HG02852 (cell line): ENCODE results near the gene MAST2.

ENCODE experiments used
- ATAC-seq: cut with Tn5 transposase; IDR thresholded peaks from one replicate; pipeline ENCODE4 v1.9.1; 2021; ENCODE audit warnings: mild to moderate bottlenecking, moderate library complexity; ENCODE audit not compliant: unreplicated experiment

The MAST2 gene

GRCh38 chr1:45974541-45975269 is 171.3 kb downstream of the MAST2 start:
- no peak for ATAC-seq

- no peak for ATAC-seq
Measured at GRCh38 chr1:45976623-45977022, 173.2 kb downstream of the MAST2 start.

GRCh38 chr1:45979074-45979777 is 175.8 kb downstream of the MAST2 start:
- ATAC-seq, result no peak

- ATAC-seq, result no peak
Measured at GRCh38 chr1:45979778-45980176, 176.4 kb downstream of the MAST2 start.

- no peak for ATAC-seq
Measured at GRCh38 chr1:45982359-45982758, 178.9 kb downstream of the MAST2 start.

GRCh38 chr1:45983967-45984366 is 180.6 kb downstream of the MAST2 start:
- ATAC-seq, result no peak

- ATAC-seq, result no peak
Measured at GRCh38 chr1:45987204-45987603, 183.8 kb downstream of the MAST2 start.

GRCh38 chr1:45989249-45989648 is 185.8 kb downstream of the MAST2 start:
- no peak for ATAC-seq

- ATAC-seq, result no peak
Measured at GRCh38 chr1:45994423-45994822, 191.0 kb downstream of the MAST2 start.

GRCh38 chr1:45995298-45995697 is 191.9 kb downstream of the MAST2 start:
- ATAC-seq, result no peak

- ATAC-seq, result no peak
Measured at GRCh38 chr1:45998020-45998617, 194.7 kb downstream of the MAST2 start.

GRCh38 chr1:45999507-45999906 is 196.1 kb downstream of the MAST2 start:
- ATAC-seq, result no peak

GRCh38 chr1:46001081-46001785 is 197.8 kb downstream of the MAST2 start:
- no peak for ATAC-seq

- no peak for ATAC-seq
Measured at GRCh38 chr1:46002551-46003150, 199.2 kb downstream of the MAST2 start.

- ATAC-seq, result no peak
Measured at GRCh38 chr1:46003315-46003714, 199.9 kb downstream of the MAST2 start.

- no peak for ATAC-seq
Measured at GRCh38 chr1:46004492-46004891, 201.1 kb downstream of the MAST2 start.

GRCh38 chr1:46005594-46005993 is 202.2 kb downstream of the MAST2 start:
- ATAC-seq, result no peak

- no peak for ATAC-seq
Measured at GRCh38 chr1:46008585-46008984, 205.2 kb downstream of the MAST2 start.

- no peak for ATAC-seq
Measured at GRCh38 chr1:46010611-46011010, 207.2 kb downstream of the MAST2 start.

- ATAC-seq, result no peak
Measured at GRCh38 chr1:46011121-46011695, 207.8 kb downstream of the MAST2 start.

- no peak for ATAC-seq
Measured at GRCh38 chr1:46012236-46012635, 208.8 kb downstream of the MAST2 start.
